PC-9 (cell line): ENCODE data around the gene CYP20A1. TPM values are rescaled to one million over a fixed set of nuclear protein-coding genes. Genes with fewer than 3 reads are reported as not detected.

Experiments
- BruUV-seq: library from RNA; stranded (reverse); fragments of 400-500 nt; replicated peaks from 2 replicates; lab custom pipeline; 2021; lab: Mats Ljungman, UMichigan
- CTCF ChIA-PET: fragments of 300-600 bp; sonication (Branson Sonifier 250); formaldehyde crosslinking; loops from one replicate; lab custom pipeline; 2022; ENCODE audit warnings: antibody characterized with exemption; lab: Charles Lee
- POLR2A ChIA-PET: fragments of 300-600 bp; sonication (Branson Sonifier 250); formaldehyde crosslinking; loops from one replicate; lab custom pipeline; 2022; ENCODE audit warnings: antibody characterized with exemption; ENCODE audit not compliant: unreplicated experiment; lab: Charles Lee
- DNase-seq, 2 experiments: peaks; one replicate each; pipeline versions ENCODE4 v3.0.0 to v3.0.0-alpha.2; 2015 to 2022; ENCODE audit warnings: mixed read lengths in 1 of 2
- H2AFZ ChIP-seq: fragments of 200-600 bp; sonication (generic); 2 replicates; pipeline ENCODE4 v1.8.1; 2017; ENCODE audit warnings: antibody characterized with exemption
- H3F3A ChIP-seq: fragments of 200-600 bp; sonication (generic); 2 replicates; pipeline ENCODE4 v1.8.1; 2017; ENCODE audit warnings: antibody characterized with exemption, mild to moderate bottlenecking, low read depth; ENCODE audit not compliant: insufficient read depth
- H3K27ac ChIP-seq: fragments of 200-600 bp; sonication (generic); 2 replicates; pipeline ENCODE4 v1.6.1; 2016; ENCODE audit warnings: mixed run types
- H3K27me3 ChIP-seq: fragments of 200-600 bp; sonication (generic); 2 replicates; pipeline ENCODE4 v1.6.1; 2016; ENCODE audit warnings: low read depth, mixed run types; ENCODE audit not compliant: insufficient read depth
- H3K36me3 ChIP-seq: fragments of 200-600 bp; sonication (generic); 2 replicates; pipeline ENCODE4 v1.6.1; 2016; ENCODE audit warnings: low read depth, mixed run types
- H3K4me1 ChIP-seq: fragments of 200-600 bp; sonication (generic); replicated peaks from 2 replicates; pipeline ENCODE4 v1.6.1; 2016; ENCODE audit warnings: mixed run types; ENCODE audit not compliant: insufficient read depth
- H3K4me2 ChIP-seq: fragments of 200-600 bp; sonication (generic); 2 replicates; pipeline ENCODE4 v1.6.1; 2017; ENCODE audit warnings: mixed run types
- H3K4me3 ChIP-seq: fragments of 200-600 bp; sonication (generic); 2 replicates; pipeline ENCODE4 v1.6.1; 2016; ENCODE audit warnings: mixed run types
- H3K79me2 ChIP-seq: fragments of 200-600 bp; sonication (generic); 2 replicates; pipeline ENCODE4 v1.6.1; 2017; ENCODE audit warnings: low read depth, mixed run types
- H3K9me2 ChIP-seq: fragments of 200-600 bp; sonication (generic); 2 replicates; pipeline ENCODE4 v1.8.1; 2017; ENCODE audit warnings: mild to moderate bottlenecking; ENCODE audit not compliant: insufficient read depth
- H3K9me3 ChIP-seq: fragments of 200-600 bp; sonication (generic); 2 replicates; pipeline ENCODE4 v1.8.1; 2016; ENCODE audit warnings: low read depth; ENCODE audit not compliant: insufficient read depth
- H4K20me1 ChIP-seq: fragments of 200-600 bp; sonication (generic); 2 replicates; pipeline ENCODE4 v1.8.1; 2017; ENCODE audit not compliant: insufficient read depth
- CTCF ChIP-seq: fragments of 200-600 bp; sonication (generic); conservative IDR thresholded peaks from 2 replicates; pipeline ENCODE4 v1.6.1; 2017; ENCODE audit warnings: mixed run types, antibody characterized with exemption, mild to moderate bottlenecking, moderate library complexity
- EZH2 ChIP-seq: fragments of 200-600 bp; sonication (generic); IDR thresholded peaks from 2 replicates; pipeline ENCODE4 v1.8.0; 2017; ENCODE audit warnings: antibody characterized with exemption, low read depth
- intact Hi-C: fragments of 100-400 bp; cut with micrococcal nuclease; formaldehyde crosslinking; loops from one replicate; pipeline ENCODE4 v1.10.0; 2022; ENCODE audit not compliant: unreplicated experiment
- total RNA-seq: library from RNA; stranded (reverse); gene quantifications from 2 replicates; pipeline ENCODE4 v1.2.3, GENCODE V29; 2021

CYP20A1 gene
- total RNA-seq, 1 experiment from 2014 or later, result 6.9 TPM

GRCh38 chr2:203344667-203345066, 105.8 kb downstream of the CYP20A1 start:
- Histone ChIP-seq H3K4me1 (peaks cover 13% of the 10 kb centered on the region), H2AFZ (no peak overlapping the region), H3K27ac (no peak overlapping the region), H3F3A (peaks cover 7% of the 10 kb centered on the region; the same call in 1 of the 2 replicates), H3K4me3 (no peak overlapping the region), H3K9me2 (no peaks in the 10 kb centered on the region), H3K36me3 (no peaks in the 10 kb centered on the region), H3K79me2 (peaks cover 19% of the 10 kb centered on the region; the same call in 1 of the 2 replicates), H4K20me1 (no peaks in the 10 kb centered on the region), H3K9me3 (no peaks in the 10 kb centered on the region), H3K27me3 (no peaks in the 10 kb centered on the region), H3K4me2 (no peak overlapping the region)
- TF ChIP-seq EZH2, result no peak
- TF ChIP-seq CTCF, result no peak
- DNase-seq, result no peak
- CTCF ChIA-PET, result no interaction called here
- POLR2A ChIA-PET, result no interaction called here
- intact Hi-C loops, result no loop called here
- no TSS peak for BruUV-seq

GRCh38 chr2:203346612-203347011, 107.8 kb downstream of the CYP20A1 start:
- Histone ChIP-seq H3K36me3 (no peaks in the 10 kb centered on the region), H3K27me3 (no peaks in the 10 kb centered on the region), H4K20me1 (no peaks in the 10 kb centered on the region), H3F3A (no peaks in the 10 kb centered on the region), H3K9me3 (no peaks in the 10 kb centered on the region), H2AFZ (no peak overlapping the region), H3K79me2 (peaks cover 21% of the 10 kb centered on the region; the same call in 1 of the 2 replicates), H3K4me3 (no peak overlapping the region), H3K9me2 (no peaks in the 10 kb centered on the region), H3K4me2 (no peak overlapping the region), H3K4me1 (no peaks in the 10 kb centered on the region), H3K27ac (no peak overlapping the region)
- no TSS peak for BruUV-seq
- CTCF ChIA-PET, result no interaction called here
- no peak for TF ChIP-seq CTCF
- no peak for TF ChIP-seq EZH2
- POLR2A ChIA-PET, result no interaction called here
- intact Hi-C loops, result no loop called here
- DNase-seq, result no peak

GRCh38 chr2:203347375-203347774, 108.6 kb downstream of the CYP20A1 start:
- H3K4me2 ChIP-seq, result no peak overlapping the region
- no peaks in the 10 kb centered on the region for H3K9me2 ChIP-seq
- no peak overlapping the region for H3K27ac ChIP-seq
- intact Hi-C loops, result no loop called here
- no peaks in the 10 kb centered on the region for H3K4me1 ChIP-seq
- no peaks in the 10 kb centered on the region for H3F3A ChIP-seq
- no peaks in the 10 kb centered on the region for H3K9me3 ChIP-seq
- no peaks in the 10 kb centered on the region for H3K27me3 ChIP-seq
- TF ChIP-seq EZH2, result no peak
- no peak for TF ChIP-seq CTCF
- BruUV-seq, result no TSS peak
- no peaks in the 10 kb centered on the region for H3K36me3 ChIP-seq
- peaks cover 21% of the 10 kb centered on the region; the same call in 1 of the 2 replicates for H3K79me2 ChIP-seq
- no peak overlapping the region for H2AFZ ChIP-seq
- H4K20me1 ChIP-seq, result no peaks in the 10 kb centered on the region
- POLR2A ChIA-PET, result no interaction called here
- CTCF ChIA-PET, result no interaction called here
- H3K4me3 ChIP-seq, result no peak overlapping the region
- no peak for DNase-seq
